ENCODE measurements around the gene COMMD3.

- TF ChIP-seq CTCF (conservative IDR thresholded peaks at IDR 0.05) (no peak), ZFX (IDR thresholded peaks at IDR 0.05) (no peak)
Observed at GRCh38 chr10:22338185-22338900, 22.2 kb downstream of the COMMD3 start.
